ENCODE data around the gene TCN2. TPM values are rescaled to one million over a fixed set of nuclear protein-coding genes. Genes with fewer than 3 reads are reported as not detected.
"Not testable (repeated sequence)": the region's sequence is repeated elsewhere in the genome, so short reads cannot be mapped to it uniquely, and the experiment has no call there.

The TCN2 gene
- total RNA-seq, 1 donor from 2014 or later = 8.4 TPM

DNA sequence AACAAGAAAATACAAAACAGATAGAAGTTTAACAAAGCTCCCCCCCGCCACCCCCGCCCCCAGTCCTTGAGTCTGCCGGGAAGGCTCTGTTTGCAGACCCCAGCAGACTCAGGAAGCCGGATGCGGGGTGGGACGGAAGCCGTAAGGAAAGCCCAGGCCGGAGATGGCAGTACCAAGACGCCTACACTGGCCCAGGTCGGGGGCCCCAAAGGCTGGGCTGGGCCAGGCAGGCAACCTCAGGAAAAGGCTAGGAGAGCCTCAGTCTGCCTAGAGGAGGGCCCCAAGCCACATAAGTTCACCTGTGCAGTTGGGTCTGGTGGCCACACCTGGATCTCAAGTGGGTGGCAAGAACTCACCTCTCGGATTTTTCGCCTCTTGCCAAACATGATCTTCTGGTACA lies 28.5 kb upstream of the TCN2 start:
- no peak for DNase-seq

DNA sequence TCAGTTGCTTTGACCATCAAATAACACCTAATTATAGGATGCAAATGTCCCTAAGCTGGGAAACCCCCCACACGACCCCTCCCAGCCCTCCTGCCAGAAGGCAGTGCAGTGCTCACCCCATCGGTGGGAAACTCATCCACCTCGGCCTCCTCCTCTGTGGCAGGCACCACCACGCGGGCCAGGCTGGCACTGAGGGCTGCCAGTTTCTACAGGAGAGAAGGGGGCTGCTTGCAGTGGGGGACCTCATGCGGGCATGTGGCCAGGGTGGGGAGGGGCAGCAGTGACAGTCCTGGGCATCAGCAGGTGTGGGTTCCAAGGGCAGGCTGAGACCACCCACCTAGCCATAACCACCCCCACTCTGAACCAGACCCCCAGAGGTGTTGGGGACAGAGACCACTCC lies 26.1 kb upstream of the TCN2 start:
- DNase-seq = no peak

DNA sequence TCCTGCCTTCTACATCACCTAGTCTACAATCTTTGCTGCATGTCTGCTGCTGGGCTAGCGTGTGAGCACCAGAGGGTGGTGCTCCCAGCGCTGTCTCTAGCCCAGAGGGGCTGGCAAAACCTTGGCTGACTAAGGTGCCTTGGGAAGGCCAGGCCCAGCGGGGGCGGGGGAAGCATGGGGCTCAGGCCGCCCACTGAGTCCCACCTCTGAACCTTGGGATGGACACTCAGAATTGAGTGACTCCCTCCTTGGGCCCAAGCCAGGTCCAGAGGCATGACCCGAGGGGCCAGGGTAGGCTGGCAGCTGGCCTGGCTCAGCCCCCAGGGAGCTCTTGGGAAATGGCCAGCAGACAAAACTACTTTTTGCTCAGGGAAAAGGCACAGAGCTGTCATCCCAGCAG lies 24.9 kb upstream of the TCN2 start:
- DNase-seq = no peak

DNA sequence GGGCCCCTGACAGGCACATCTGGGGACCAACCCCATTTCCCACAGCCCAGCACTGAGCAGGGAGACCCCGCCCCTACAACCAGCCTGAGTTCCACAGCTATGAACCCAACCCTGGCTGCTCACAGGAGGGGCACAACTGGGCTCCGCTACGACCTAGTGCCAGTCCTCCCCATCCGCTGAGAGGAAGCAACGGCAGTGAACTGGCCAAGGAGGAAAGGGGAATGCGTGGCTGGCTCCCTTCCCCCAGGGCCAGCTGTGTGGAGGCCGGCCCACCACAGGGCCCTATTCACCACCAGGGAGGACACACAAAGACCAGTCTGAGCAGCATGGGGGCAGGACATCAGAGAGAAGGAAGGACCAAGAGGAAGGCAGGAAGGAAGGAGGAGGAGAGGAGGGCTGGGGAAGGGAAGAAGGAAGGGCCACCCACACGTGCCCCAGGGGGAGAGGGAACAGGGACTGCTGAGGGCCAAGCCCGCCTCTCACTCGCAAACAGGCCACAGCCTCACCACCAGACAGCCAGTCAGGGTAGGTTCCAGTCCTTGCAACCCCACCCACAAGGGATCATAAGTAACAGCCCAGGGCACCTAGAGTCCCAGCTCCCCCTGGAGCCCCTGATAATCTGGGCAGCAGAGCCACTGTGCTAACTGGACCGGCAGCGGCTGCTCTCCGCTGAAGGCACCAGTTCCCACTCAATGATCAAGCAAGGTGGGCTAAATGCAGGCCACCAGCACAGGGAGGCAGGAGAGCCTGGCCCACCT lies 24.0 kb upstream of the TCN2 start:
- no peak for DNase-seq

DNA sequence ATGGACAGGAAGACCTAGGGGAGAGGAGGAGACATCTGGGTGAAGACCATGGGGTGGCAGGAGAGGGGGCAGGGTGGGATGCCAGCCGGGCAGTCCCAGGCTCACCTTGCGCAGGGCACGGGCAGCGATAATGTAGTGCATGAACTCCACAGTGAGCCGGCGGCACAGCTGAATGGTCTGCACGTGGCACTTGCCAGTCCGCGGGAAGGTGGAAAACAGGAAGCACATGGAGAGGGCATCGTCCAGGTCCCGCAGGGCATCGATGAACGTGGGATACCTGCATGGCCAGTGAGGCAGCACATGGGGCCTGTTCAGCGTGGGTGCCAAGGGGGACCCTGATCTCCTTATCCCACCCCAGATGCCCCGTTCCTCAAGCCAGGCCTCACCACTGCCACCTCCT lies 22.5 kb upstream of the TCN2 start:
- DNase-seq = no peak

DNA sequence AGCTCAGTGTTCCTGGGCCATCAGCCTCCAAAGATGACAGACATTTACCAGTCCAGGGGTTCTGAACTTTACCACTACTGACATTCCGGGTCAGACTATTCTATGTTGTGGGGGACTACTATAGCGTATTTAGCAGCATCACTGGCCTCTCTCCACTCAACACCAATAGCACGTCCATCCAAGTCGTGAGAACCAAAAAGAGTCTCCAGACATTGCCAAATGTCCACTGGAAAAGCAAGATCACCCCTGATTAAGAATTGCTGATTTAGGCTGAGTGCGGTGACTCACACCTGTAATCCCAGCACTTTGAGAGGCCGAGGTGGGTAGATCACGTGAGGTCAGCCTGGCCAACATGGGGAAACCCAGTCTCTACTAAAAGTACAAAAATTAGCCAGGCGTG lies 20.6 kb upstream of the TCN2 start:
- DNase-seq = no peak

DNA sequence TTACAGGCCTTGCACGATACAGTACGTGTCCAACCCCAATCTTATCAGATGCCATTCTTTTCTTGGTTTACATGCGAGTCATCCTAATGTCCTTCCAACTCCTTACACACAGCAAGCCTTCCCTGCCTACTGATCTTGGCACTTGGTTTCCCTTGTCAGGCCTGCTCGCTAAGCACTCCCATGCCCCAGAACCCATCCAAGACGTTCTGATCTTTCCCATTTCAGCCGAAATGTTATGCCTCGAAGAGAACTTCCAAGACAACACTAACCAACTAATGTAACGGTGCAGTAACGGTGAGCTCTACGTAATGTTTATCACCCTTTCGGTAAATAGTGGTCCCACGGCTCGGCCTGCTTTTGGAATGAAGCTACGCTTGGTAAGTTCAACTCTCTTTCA lies 15.8 kb upstream of the TCN2 start:
- no peak for DNase-seq

DNA sequence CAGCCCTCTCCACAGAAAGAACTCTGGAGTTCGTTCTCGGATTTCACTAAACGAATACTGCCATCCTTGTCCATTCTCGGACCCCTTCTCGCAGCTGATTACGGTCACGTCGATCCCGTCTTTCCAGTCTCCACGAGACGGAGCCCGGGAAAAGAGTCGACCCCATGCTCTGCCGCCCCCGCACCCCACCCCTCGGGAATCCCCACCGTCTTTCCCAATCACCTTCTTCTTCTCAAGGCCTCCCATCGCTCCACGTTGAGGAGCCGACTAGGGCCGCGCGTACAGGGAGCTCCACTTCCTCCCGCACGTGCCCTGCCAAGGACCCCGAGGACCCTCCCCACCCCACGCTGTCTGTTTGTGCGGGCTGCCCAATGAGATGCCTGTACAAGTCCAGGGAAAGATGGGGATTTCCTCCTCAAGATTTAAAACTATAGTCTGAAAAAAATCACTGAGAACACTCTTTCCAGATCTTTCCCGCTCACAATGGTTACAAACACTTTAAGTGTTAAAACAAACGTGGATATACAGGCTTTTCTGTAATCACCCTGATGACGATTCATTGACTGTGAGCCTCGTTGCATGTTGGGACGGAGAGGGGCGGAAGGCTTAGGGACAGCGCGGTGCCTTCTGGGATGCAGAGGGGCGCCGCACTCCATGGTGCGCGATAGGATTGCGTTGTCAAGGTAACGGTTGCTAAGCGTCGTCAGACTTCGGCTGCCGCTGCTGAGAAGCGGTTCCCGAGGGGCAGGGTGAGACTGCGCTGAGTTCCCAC lies 15.2 kb upstream of the TCN2 start, which contains the start of gene PES1:
TSS of gene PES1 (minus strand) at position 323 of the 772 bp plus-strand sequence. CDS start at position 246, 77 bp downstream.
- DNase-seq = peak; percentile 94

DNA sequence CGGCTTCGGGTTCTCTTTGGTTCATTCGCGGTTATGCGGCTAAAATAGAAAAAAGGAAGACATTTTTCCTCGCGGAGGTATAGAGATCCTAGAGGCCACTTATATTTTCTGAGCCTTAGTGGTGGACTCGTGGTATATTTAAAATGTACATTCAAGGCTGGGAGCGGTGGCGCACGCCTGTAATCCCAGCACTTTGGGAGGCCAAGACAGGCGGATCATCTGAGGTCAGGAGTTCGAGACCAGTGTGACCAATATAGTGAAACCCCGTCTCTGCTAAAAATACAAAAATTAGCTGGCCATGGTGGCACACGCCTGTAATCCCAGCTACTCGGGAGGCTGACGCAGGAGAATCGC lies 14.6 kb upstream of the TCN2 start:
- not testable (repeated sequence) for DNase-seq

DNA sequence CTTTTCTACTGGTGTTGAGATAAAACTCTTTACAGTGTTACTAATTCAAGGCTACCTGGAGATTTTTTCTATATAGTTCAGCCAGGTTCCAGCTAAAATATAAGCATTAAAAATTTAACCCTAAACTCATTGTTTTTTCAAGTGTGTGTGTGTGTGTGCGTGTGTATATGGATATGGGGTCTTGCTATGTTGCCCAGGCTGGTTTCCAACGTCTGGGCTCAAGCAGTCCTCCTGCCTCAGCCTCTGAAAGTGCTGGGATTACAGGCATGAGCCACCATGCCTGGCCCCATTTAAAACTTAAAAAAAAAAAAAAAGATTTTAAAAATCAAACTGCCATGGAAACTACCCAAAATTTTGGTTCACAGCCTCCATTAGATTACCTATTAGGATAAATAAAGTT lies 10.8 kb upstream of the TCN2 start:
- DNase-seq = no peak

DNA sequence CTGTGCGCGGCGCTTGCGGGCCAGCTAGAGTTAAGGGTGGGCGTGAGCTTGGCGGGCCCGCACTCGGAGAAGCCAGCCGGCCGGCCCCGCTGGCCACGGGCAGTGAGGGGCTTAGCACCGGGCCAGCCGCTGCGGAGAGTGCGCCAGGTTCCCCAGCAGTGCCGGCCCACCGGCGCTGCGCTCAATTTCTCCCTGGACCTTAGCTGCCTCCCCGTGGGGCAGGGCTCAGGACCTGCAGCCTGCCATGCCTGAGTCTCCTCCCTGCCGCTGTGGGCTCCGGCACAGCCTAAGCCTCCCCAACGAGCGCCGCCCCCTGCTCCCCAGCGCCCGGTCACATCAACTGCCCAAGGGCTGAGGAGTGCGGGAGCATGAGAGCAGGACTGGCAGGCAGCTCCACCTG lies 10.1 kb upstream of the TCN2 start:
- no peak for DNase-seq

DNA sequence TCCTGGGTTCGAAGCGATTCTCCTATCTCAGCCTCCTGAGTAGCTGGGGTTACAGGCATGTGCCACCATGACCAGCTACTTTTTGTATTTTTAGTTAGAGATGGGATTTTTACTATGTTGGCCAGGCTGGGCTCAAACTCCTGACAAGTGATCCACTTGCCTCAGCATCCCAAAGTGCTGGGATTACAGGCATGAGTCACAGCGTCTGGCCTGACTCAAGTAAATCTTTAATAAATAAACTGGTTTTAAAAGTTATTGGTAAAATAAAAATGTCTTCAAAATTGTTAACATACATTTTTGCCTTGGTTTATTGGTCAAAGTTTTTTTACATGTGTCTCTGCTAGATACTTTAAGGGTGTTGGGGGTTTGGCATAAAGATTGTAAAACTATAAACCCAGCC lies 8.0 kb upstream of the TCN2 start:
- no peak for DNase-seq

DNA sequence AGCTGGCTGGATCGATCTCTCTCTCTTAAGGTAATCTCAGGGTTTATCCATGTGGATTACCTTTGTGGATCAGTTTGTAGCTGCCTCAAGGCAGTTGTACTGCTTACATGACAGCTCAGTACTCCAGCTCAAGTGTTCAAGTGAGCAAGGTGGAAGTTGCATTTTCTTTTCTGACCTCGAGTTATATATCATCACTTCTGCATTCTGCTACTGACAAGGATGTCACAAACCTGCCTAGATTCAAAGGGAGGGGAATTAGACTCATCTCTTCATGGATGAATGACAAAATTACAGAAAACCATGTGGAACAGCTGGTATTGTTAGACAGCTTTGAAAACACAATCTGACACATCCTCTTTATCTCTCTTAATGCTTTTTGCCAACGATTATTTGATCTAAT lies 6.1 kb upstream of the TCN2 start:
- DNase-seq = no peak

DNA sequence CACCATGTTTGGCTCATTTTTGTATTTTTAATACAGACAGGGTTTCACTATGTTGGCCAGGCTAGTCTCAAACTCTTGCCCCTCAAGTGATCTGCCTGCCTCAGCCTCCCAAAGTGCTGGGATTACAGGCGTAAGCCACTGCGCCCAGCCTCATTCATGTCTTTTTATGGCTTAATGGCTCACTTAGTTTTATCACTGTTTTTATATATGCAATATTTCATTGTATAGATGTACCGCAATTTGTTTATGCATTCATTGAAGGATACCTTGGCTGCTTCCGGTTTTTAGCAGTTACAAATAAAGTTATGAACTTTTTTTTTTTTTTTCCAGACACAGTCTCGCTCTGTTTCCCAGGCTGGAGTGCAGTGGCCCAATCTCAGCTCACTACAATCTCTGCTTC lies 5.5 kb upstream of the TCN2 start:
- no peak for DNase-seq

DNA sequence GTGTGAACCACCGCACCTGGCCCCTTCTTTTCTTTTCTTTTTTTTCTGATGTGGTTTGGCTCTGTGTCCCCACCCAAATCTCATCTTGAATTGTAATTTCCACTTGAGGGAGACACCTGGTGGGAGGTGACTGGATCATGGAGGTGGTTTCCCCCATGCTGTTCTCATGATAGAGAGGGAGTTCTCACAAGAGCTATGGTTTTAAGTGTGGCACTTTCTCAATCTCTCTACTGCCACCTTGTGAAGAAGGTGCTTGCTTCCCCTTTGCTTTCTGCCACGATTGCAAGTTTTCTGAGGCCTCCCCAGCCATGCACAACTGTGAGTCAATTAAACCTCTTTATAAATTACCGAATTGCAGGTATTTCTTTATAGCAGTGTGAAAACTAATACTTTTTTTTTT lies 4.9 kb upstream of the TCN2 start:
- DNase-seq = no peak

DNA sequence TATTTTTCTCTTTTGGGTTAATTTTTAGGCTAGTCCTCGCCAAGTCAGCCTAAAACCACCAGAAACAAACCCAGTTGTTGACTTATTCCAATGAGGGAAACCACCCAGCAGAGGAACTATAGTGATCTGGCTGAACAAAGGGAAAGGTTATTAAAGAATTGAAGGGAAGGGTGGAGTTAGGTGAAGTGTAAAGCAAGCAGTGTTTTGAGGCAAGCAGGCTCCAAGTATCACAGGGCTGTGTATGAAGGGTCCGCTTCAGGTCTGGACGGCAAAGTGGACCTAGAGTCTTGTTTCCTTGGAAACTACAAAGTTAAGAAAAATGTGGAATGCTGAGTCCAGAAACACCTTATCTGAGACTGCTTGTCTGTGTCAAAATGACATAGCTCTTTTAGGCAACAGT lies 3.2 kb upstream of the TCN2 start:
- no peak for DNase-seq

DNA sequence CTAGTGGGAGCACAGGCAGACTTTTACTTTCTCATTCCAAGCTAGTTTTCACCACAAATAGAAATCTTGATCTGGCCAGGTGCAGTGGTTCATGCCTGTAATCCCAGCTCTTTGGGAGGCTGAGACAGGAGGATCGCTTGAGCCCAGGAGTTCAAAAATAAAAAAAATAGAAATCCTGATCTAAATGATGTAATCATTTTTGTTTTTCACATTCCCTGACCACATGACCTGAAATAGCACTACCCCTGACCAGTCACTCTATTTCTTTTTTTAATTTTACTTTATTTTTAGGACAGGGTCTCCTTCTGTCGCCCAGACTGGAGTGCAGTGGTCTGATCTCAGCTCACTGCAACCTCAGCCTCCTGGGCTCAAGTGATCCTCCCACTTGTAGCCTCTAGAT lies 2.3 kb upstream of the TCN2 start:
- DNase-seq = no peak

DNA sequence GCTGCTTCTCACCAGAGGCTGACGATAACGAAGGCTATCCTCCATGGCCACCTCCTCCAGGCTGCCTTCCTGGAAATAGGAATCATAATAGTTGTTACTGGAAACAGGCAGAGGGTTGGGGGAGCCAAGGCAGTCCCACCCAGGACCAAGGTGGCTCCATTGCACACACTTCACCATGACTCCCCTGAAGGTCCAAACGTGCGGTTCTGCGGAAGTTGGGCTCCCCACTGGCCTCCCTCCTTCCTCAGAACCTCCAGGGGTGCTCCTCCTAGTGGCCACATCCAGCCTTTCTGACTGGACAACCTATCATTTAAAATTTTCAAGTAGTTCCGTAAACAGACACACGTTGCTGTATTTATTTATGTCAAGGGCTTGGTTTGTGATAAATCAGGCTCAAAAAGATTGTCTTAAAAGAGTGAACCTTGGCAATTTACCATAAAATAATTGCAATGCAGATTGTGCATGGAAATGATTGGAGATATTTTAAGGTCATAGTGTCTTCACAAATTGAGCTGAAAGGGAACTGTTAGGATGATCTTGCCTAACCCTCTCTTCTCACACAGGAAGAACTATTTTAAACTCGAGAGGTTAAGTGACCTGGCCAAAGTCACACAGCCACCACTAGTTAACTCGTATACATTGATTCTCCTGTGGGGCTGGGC lies 1.4 kb upstream of the TCN2 start:
- DNase-seq = no peak

DNA sequence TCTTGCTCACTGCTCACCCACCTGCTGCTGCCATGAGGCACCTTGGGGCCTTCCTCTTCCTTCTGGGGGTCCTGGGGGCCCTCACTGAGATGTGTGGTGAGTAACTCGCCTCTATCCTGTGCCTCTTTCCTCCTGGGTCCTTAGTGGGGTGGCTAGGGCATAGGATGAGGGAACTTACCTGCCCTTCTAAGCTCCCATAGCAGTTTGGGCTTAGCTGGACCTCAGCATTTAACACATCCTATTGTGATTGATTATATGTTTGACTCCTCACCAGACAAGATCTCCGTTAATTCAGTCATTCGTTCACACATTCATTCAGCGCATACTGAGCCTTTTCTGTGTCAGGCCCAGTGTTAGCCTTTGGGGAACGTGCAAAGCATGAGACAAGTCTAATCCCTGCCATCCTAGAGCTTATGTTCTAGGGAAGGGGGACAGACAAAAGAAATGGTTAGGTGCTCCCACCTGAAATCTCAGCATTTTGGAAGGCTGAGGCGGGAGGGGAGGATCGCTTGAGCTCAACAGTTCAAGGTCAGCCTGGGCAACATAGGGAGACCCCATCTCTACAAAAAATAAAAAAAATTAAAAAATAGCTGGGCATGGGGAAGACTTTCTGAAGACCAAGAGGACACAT lies 441 bp downstream of the TCN2 start:
- no peak for DNase-seq

DNA sequence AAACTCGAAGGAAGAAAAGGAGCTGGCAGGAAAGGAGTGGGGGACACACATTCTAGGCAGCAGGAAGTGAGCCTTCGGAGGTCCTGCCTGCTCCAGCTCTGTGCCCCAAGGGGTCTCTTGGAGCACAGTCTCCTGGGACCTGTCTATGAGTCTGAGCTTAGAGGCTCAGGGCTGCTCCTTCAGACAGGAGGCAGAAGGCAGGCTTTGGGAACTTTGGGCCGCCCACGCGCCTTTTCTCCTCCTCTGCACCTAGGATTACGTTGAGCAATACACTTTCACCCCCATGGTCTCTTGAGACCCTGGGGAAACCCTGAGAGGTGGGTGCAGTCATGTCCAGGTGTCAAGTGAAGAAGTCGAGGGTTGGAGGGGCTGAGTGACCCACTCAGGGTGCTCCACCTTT lies 965 bp downstream of the TCN2 start:
- DNase-seq = no peak

DNA sequence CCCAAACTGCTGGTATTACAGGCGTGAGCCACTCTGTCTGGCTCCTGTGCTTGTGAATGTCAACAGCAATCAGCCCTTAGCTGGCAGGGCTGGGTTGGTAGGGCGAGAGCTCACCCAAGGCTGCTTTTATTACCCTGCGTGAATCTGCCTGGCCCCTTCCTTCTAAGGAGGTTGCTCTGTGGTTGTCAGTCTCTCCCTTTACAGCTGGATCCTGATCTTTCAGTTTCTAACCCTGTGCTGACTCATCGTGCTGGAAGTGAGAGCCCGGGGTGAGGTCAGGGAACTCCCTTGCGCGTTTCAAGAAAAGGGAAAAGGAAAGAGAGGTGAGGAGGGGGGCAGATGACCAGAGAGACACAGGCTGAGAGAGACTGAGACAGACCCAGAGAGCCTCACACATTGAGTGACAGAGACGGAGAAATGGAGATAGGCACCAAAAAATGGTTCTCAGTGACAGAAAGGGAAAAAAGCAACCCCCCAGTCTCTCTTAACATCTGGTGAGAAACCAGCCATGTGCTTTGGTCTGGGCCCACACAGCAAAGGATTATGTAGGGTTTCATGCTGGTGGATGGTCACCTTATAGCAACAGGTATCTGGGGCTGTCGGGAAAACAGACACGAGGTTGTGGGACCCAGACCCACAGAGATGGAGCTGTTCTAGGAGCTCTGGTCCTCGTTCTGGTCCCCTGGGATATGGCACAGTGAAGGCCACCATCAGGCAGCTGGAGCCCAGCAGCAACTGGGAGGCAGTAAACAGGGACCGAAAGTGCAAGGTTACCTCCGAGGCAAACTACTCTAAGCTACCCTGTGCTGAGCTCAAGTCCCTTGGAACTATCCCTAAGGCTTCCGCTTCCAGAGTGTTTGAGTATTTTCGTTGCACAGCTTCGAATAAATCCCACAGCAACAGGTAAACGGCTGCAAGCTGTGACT lies 2.5 kb downstream of the TCN2 start:
- DNase-seq = no peak

DNA sequence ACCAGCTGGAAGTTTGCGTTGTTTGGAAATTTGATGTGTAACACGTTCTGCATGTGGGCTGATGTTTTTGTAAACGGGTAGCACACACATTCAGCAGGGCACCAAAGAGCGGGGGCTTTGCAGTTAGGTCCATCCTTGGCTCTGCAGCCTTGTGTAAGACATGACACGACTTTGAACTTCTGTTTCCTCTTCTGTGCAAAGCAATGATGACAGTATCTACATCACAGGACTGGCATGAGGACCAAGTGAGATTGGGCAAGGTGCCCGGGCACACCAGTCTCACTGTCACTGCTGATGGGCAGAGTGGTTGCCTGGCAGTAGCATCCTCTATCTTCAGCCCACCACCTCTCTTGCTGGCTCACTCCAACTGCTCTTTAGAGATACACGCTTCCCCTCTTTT lies 3.3 kb downstream of the TCN2 start:
- no peak for DNase-seq
